ENCODE measurements around the gene PIP5K1B.
A peak's percentile ranks its signal among the peaks of the same experiment; 100 is the strongest.
"Not testable (repeated sequence)": the region's sequence is repeated elsewhere in the genome, so short reads cannot be mapped to it uniquely, and the experiment has no call there.

PIP5K1B gene

DNA sequence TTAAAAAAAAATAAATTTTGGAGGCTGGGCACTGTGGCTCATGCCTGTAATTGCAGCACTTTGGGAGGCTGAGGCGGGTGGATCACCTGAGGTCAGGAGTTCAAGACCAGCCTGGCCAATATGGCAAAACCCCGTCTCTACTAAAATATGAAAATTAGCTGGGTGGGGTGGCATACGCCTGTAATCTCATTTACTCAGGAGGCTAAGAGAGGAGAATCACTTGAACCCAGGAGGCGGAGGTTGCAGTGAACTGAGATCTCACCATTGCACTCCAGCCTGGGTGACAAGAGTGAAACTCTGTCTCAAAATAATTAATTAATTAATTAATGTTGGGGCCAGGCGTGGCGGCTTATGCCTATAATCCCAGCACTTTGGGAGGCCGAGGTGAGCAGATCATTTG, 281.9 kb downstream of the PIP5K1B start:
- not testable (repeated sequence) for DNase-seq (ENCODE audit: low read depth)

- DNase-seq (ENCODE audit: low read depth), result no peak
Measured at GRCh38 chr9:68991457-68991856, 286.4 kb downstream of the PIP5K1B start.

DNA sequence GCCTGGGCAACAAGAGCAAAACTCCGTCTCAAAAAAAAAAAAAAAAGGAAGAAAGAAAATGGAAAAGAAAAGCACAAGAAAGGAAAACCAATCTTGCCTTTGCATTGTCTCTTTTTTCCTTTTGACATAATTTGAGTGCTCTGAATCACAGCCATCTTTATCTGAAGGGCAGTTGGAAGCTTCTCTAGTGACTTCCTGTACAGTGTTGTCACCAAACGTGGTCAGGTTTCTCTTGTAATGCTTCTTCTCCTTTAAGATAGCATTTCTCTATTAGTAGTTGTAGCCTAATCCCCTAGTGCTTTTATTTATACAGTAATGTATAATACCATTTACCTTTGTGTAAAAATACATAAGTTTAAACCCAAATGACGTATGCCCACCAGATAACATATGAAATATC, 290.7 kb downstream of the PIP5K1B start:
- no peak for DNase-seq (ENCODE audit: low read depth)

GRCh38 chr9:68996462-68996861, 291.4 kb downstream of the PIP5K1B start:
- DNase-seq (ENCODE audit: low read depth), result no peak

- no peak for DNase-seq (ENCODE audit: low read depth)
Measured at GRCh38 chr9:68997666-68998065, 292.6 kb downstream of the PIP5K1B start.

DNA sequence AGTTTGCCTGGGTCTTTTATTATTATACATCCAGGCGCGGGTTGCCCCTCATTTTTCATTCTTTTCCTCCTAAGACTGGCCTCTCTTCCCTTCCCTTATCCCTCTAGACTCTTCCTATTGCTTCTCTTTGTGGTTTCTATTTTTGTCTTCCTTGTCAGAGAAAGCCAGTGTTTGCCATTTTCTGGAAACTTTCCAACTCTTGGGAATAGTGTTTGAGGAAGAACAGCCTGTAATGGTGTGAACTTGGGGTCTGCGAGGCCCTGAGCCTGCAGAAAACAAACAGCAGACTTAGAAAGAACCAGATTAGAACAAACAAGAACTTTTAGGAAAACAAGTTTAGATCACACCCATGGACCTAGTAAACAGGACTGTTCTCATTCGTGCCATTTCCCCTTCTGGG, 293.3 kb downstream of the PIP5K1B start:
- no peak for DNase-seq (ENCODE audit: low read depth)

GRCh38 chr9:68998812-68999211, 293.8 kb downstream of the PIP5K1B start:
- no peak for DNase-seq (ENCODE audit: low read depth)

- peak; percentile 71 for DNase-seq (ENCODE audit: low read depth)
Measured at GRCh38 chr9:68999393-69000105, 294.5 kb downstream of the PIP5K1B start.

DNA sequence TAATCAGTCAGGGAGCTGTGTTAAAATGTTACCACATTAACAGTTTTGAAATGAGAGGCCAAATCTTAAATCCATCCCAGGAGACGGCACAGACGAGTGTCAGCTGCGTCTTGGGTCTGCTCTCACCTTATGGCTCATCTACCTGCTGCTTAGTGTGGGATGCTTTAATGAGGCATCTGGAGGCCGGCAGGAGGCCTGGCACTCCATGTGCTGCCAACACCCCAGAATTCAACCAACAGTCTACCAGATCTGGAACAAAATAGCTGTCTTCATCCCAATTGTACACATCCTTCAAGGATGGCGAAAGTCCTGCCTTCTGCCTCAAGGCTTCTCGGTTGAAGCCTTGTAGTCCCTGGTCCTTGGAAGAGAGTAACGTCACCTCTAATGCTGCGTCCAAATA, 296.9 kb downstream of the PIP5K1B start:
- DNase-seq (ENCODE audit: low read depth), result no peak

DNA sequence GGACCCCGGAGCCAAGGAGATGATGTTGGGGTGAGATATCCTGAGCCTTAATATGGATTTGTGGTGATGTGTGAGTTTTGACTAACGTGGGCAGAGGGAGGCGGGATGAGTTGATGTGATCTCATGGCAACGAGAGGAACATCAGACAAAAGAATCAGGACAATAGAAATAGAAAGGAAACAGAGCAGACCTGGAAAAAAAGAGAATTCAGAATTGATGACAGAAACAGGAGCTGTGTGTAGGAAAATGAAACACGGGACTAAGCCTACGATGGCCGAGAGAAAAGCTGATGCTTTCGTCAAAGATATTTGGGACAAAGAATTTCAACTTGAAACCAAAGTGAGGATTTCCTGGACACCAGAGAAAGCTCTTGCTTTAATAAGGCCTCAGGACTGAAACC, 298.0 kb downstream of the PIP5K1B start:
- no peak for DNase-seq (ENCODE audit: low read depth)

DNA sequence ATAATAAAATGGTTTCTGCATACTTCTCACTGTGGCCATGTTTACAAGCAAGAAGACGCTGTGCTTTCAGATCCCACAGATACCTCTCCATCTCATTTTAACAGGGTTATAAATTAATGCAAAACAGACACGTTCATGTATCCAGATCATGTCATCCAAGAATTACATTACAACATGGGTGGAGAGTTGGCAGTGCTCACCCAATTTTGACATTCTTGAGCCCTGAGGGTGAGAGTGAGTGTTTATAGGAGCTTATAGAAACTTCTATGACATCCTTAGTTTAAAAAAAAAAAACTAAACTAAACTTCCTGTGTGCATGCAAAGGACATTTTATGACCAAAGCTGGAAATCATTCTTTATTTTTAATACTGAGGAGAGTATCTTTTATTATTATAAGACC, 299.8 kb downstream of the PIP5K1B start:
- peak; percentile 62 for DNase-seq (ENCODE audit: low read depth)

DNA sequence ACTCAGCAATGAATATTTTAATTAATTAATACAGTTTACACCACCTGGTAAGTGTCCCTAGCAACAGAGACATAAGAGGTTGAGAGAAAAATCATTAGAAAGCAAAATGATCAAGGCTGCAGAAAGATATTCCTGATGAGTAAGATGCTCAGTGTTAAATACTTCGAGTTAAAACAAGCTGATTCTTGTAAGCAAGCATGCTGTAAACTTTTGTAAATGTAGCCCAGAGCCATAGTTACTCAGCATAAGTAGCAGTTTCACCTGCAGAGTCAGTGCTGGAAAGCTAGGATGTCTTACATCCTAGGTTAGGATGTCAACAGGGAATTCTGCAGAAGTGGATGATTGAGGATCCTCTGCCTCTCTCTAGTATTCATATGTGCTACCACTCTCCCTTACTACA, 304.7 kb downstream of the PIP5K1B start:
- no peak for DNase-seq (ENCODE audit: low read depth)

- DNase-seq (ENCODE audit: low read depth), result no peak
Measured at GRCh38 chr9:69012696-69013381, 307.8 kb downstream of the PIP5K1B start.

DNA sequence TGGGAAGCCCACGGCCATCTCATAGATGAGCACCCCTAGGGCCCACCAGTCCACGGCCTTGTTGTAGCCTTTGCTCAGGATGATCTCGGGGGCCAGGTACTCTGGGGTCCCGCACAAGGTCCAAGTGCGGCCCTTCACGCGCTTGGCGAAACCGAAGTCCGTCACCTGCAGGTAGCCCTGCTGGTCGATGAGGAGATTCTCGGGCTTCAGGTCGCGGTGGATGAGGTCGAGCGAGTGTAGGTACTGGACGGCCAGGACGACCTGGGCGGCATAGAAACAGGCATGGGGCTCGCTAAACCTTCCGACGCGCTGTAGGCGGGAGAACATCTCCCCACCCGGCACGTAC, 308.3 kb downstream of the PIP5K1B start:
- no peak for DNase-seq (ENCODE audit: low read depth)

GRCh38 chr9:69014013-69014412, 309.0 kb downstream of the PIP5K1B start, which contains the start of gene PRKACG:
TSS of gene PRKACG (minus strand) at chr9:69014113. CDS start at chr9:69014092, 21 bp downstream.
- DNase-seq (ENCODE audit: low read depth), result no peak

GRCh38 chr9:69016191-69017096, 311.4 kb downstream of the PIP5K1B start:
- no peak for DNase-seq (ENCODE audit: low read depth)

DNA sequence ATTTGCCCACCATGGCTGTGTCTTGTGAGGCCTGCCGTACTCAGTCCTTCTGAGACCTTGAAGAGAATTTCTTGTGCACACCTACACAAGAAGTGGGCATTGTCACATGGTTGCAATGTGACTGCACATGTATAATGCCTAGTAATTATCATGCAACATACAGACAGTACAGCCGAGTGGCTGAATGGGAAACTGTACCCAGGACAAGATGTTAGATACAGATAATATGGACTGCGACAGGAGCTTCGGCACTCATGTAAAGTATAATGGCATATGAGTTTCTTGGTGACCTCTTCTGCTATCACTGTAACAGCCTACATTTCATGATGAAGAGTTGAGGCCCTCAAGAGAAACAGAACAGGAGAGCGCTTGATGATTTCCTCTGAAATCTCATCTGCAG, 313.7 kb downstream of the PIP5K1B start:
- DNase-seq (ENCODE audit: low read depth), result no peak

GRCh38 chr9:69019808-69020207, 314.8 kb downstream of the PIP5K1B start:
- DNase-seq (ENCODE audit: low read depth), result no peak

DNA sequence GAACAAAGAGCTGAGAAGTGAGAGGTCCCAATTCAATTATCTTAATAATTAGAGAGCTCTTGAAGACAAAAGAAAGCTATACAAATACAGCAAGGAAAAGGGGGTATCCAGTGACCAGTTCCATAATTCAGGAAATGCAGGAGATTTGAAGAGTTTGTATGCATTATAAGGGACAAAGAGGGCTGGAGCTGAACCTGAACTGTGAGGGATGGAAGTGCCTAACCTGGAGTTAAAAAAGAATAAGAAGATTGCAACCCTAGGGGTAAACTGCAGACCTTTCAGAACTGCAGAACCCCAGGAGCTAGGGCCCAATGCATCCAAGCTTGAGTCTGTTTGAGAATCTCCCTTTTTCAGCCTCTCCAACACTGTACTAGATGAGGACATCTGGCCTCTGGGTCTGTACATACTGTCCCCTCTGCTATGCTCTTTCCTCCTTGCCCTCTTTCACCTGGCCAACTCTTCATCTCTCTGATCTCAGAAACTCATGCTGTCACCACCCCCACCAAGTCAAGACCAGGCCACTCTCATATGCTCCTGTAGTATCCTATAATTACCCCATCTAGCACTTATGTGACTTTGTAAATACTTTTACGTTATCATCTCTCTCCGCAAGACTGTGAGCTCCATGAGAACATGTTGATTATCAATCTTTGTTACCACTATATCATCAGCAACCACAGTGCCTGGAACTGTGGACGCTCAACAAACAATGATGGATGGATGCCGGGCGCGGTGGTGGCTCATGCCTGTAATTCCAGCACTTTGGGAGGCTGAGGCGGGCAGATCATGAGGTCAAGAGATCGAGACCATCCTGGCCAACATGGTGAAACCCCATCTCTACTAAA, 315.5 kb downstream of the PIP5K1B start:
- no peak for DNase-seq (ENCODE audit: low read depth)

- DNase-seq (ENCODE audit: low read depth), result no peak
Measured at GRCh38 chr9:69023650-69024049, 318.6 kb downstream of the PIP5K1B start.

DNA sequence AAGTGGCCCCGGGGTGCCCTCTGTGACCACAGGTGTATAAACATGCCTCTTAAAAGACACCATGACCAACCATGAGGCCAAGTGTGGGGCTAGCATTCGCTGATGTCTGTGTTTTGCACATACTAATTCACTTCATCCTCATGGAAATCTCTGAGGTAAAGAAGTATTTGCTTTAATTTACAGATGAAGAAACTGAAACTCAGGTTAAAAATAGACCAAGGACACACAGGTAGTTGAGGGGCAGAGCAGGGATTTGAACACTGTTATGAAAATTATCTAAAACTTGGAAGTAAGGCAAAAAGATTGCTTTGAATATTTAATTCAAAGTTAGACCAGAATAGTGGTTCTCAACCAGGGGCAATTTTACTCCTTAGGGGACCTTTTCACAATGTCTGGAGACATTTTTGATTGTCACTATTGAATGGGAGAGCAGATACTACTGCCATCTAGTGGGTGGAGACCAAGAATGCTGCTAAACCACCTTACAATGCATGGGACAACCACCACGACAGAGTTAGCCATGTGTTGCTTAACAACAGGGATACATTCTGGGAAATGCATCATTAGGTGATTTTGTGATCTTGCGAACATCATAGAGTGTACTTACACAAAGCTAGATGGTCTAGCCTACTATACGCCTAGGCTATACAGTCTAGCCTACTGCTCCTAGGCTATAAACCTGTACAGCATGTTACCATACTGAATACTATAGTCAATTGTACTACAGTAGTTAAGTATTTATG, 322.5 kb downstream of the PIP5K1B start:
- peak; percentile 53 for DNase-seq (ENCODE audit: low read depth)

All from EH (cell line).